ENCODE measurements around the gene TSHZ1. TPM values are rescaled to one million over a fixed set of nuclear protein-coding genes. Genes with fewer than 3 reads are reported as not detected.

The TSHZ1 gene
- total RNA-seq, 1 experiment from 2014 or later: 5.7 TPM

DNA sequence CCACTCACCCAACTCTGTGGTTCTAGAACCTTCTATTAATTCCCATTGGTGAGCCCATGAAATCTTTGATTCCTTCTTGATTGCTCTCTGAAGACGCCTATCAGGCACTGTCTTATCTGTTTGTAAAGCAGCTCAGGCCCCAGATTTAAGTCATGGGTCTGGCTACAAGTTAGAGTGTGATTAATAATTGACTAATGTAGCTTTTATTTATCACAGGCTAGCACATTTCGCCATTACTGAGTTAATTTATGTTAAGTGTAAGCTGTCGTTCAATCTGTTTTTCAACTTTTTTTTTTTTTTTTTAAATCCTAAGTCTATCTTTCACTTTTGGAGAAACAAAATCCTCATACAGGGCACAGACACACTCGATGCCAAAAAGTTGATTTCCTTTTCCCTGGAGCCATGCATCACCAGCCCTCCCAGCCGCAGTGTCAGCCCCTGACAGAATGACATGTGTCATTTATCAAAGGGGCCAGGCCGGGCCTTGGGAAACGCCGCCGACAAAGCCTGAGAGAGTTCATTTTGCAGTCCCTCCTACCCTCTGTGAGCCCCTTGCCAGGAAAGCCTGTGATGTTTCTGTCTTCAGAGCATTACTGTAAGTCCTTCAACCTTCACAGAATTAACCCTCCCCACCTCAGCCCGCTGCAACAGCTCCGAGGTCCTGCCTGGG lies 15.8 kb downstream of the TSHZ1 start:
- Histone ChIP-seq H3K79me2 (ENCODE audit: low read length) (no peaks in the 10 kb centered on the region), H3K4me2 (ENCODE audit: low read depth, low read length, poor library complexity, severe bottlenecking) (no peak overlapping the region), H3K9me3 (ENCODE audit: low read length) (no peaks in the 10 kb centered on the region), H3K27me3 (ENCODE audit: low read length) (no peaks in the 10 kb centered on the region), H2AFZ (ENCODE audit: low read length) (no peak overlapping the region), H3K4me3 (ENCODE audit: low read length) (no peak overlapping the region), H3K9me2 (replicated peaks; ENCODE audit: insufficient read depth, low read length) (no peaks in the 10 kb centered on the region), H3K36me3 (ENCODE audit: insufficient read depth, low read length) (no peaks in the 10 kb centered on the region), H3K9ac (ENCODE audit: low read length) (no peak overlapping the region), H4K20me1 (ENCODE audit: insufficient read depth, low read depth, low read length) (peaks cover 34% of the 10 kb centered on the region), H3K27ac (ENCODE audit: low read length) (no peak overlapping the region), H3K4me1 (ENCODE audit: low read length) (no peaks in the 10 kb centered on the region)
- DNase-seq: no peak

DNA sequence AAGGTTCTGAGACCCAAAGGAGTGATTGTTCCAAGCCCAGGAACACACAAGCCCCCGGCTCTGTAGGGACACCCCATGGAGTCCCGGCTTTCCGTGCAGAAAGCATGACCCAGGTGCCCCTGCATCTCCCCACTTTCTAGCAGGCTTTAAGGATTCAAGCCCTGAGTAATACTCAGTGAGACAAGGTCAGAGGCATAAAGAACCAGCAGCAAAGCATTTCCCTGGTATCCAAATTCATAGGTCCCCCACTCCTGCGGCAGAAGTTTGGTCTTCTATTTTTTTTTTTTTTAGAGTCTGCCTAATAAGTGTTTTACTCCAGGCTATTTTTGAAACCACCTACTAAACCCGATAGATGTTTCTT lies 16.3 kb downstream of the TSHZ1 start:
- no peak overlapping the region for H3K9ac ChIP-seq (ENCODE audit: low read length)

DNA sequence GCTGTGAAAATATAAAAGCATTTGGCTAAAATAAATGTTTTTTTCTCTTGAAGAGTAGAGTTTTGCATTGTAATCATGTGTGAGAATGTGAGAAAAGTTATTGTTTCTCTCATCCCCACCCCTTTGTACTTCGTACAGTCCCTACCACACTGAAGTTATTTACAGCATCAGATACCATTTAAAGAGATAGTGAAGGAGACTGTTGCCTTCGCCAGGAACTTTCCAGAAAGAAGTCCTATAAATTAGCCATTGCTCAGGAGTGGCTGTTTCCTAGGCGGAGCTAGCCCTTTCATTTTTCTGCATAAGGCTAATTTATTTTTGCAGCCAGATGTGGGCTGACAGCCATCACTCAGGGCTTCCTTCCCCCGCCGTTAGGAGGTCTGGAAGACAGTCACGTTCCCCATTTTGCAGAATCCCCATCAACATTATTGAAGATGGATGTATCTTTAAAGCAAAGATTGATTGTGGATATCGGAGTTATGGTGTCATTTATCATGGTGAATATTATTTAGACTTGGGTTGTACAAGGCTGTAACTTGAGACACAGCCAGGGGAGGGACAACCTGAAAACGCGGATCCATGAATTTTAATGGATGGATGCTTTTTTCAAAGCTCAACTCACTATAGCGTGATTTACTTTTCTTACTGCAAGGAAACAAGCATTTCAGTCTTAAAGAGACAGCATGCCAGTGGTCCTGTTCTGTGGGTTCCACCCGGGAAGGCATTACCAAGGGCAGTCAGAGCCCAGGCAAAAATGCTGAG lies 17.1 kb downstream of the TSHZ1 start:
- no peaks in the 10 kb centered on the region for H3K9me2 ChIP-seq (replicated peaks; ENCODE audit: insufficient read depth, low read length)

More for the DNA sequence above, 16.3 kb downstream of the TSHZ1 start:
- H4K20me1 ChIP-seq (ENCODE audit: insufficient read depth, low read depth, low read length): peaks cover 34% of the 10 kb centered on the region
- no peaks in the 10 kb centered on the region for H3K27me3 ChIP-seq (ENCODE audit: low read length)
- no peak overlapping the region for H3K4me2 ChIP-seq (ENCODE audit: low read depth, low read length, poor library complexity, severe bottlenecking)
- H3K79me2 ChIP-seq (ENCODE audit: low read length): no peaks in the 10 kb centered on the region
- no peak for DNase-seq
- H3K9me3 ChIP-seq (ENCODE audit: low read length): no peaks in the 10 kb centered on the region
- no peak overlapping the region for H3K27ac ChIP-seq (ENCODE audit: low read length)
- no peak overlapping the region for H2AFZ ChIP-seq (ENCODE audit: low read length)
- no peaks in the 10 kb centered on the region for H3K9me2 ChIP-seq (replicated peaks; ENCODE audit: insufficient read depth, low read length)
- no peaks in the 10 kb centered on the region for H3K36me3 ChIP-seq (ENCODE audit: insufficient read depth, low read length)
- H3K4me1 ChIP-seq (ENCODE audit: low read length): no peaks in the 10 kb centered on the region
- no peak overlapping the region for H3K4me3 ChIP-seq (ENCODE audit: low read length)

DNA sequence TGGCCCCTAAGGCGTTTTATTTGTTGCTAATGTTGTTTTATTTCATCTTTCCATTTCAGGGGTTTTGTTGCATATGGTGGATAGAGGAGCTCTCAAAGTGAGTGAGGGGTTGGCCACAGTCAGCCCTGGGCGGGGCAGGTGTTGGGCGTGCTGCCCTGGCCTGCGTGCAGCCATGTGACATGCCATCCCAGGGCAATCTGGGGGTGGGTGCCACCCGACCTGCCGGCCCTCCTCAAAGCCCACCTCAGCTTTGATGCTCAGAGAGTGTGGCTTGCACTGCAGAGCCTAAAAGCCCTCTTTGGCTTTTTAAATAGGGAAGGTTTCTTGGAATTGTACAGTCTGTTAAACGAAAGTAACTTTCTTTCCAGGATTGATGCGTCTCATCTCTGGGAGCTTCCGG lies 18.4 kb downstream of the TSHZ1 start:
- Histone ChIP-seq H3K79me2 (ENCODE audit: low read length) (no peaks in the 10 kb centered on the region), H2AFZ (ENCODE audit: low read length) (no peak overlapping the region), H3K4me1 (ENCODE audit: low read length) (no peaks in the 10 kb centered on the region), H3K4me2 (ENCODE audit: low read depth, low read length, poor library complexity, severe bottlenecking) (no peak overlapping the region), H3K36me3 (ENCODE audit: insufficient read depth, low read length) (no peaks in the 10 kb centered on the region), H4K20me1 (ENCODE audit: insufficient read depth, low read depth, low read length) (peaks cover 26% of the 10 kb centered on the region), H3K4me3 (ENCODE audit: low read length) (no peak overlapping the region), H3K9me2 (replicated peaks; ENCODE audit: insufficient read depth, low read length) (no peaks in the 10 kb centered on the region), H3K9ac (ENCODE audit: low read length) (no peak overlapping the region), H3K27me3 (ENCODE audit: low read length) (no peaks in the 10 kb centered on the region), H3K27ac (ENCODE audit: low read length) (no peak overlapping the region), H3K9me3 (ENCODE audit: low read length) (no peaks in the 10 kb centered on the region)
- no peak for DNase-seq

More for the DNA sequence above, 17.1 kb downstream of the TSHZ1 start:
- Histone ChIP-seq H3K36me3 (ENCODE audit: insufficient read depth, low read length) (no peaks in the 10 kb centered on the region), H2AFZ (ENCODE audit: low read length) (no peak overlapping the region), H3K4me2 (ENCODE audit: low read depth, low read length, poor library complexity, severe bottlenecking) (no peak overlapping the region), H3K4me1 (ENCODE audit: low read length) (no peaks in the 10 kb centered on the region), H3K27me3 (ENCODE audit: low read length) (no peaks in the 10 kb centered on the region), H3K79me2 (ENCODE audit: low read length) (no peaks in the 10 kb centered on the region), H3K9ac (ENCODE audit: low read length) (no peak overlapping the region), H4K20me1 (ENCODE audit: insufficient read depth, low read depth, low read length) (peaks cover 28% of the 10 kb centered on the region), H3K9me3 (ENCODE audit: low read length) (no peaks in the 10 kb centered on the region), H3K27ac (ENCODE audit: low read length) (no peak overlapping the region), H3K4me3 (ENCODE audit: low read length) (no peak overlapping the region)
- no peak for DNase-seq

DNA sequence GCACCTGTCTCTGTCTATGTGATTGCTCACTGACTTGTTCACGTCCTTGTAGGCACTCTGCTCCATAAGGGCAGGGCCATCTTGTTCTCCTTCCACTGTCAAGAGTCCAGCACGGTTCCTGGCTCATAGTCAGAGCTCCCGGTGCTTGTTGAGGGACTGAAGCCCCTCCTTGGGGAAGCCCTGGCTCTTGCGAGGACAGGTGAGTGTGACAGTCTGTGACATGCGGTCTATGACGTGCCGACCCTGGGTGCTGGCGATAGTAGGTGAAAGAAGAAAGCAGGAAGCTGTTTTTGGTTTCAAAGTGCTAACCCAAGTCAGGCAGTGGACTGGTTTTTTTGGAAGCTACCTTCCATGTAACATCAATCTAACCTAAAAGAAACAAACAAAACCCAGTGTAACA lies 18.8 kb downstream of the TSHZ1 start:
- no peak overlapping the region for H2AFZ ChIP-seq (ENCODE audit: low read length)
- no peaks in the 10 kb centered on the region for H3K27me3 ChIP-seq (ENCODE audit: low read length)
- H3K9me3 ChIP-seq (ENCODE audit: low read length): no peaks in the 10 kb centered on the region
- DNase-seq: no peak
- H3K4me3 ChIP-seq (ENCODE audit: low read length): no peak overlapping the region
- H3K4me2 ChIP-seq (ENCODE audit: low read depth, low read length, poor library complexity, severe bottlenecking): no peak overlapping the region
- no peak overlapping the region for H3K27ac ChIP-seq (ENCODE audit: low read length)
- no peaks in the 10 kb centered on the region for H3K36me3 ChIP-seq (ENCODE audit: insufficient read depth, low read length)
- H3K9ac ChIP-seq (ENCODE audit: low read length): no peak overlapping the region
- H3K9me2 ChIP-seq (replicated peaks; ENCODE audit: insufficient read depth, low read length): no peaks in the 10 kb centered on the region
- H3K79me2 ChIP-seq (ENCODE audit: low read length): no peaks in the 10 kb centered on the region
- no peaks in the 10 kb centered on the region for H3K4me1 ChIP-seq (ENCODE audit: low read length)
- H4K20me1 ChIP-seq (ENCODE audit: insufficient read depth, low read depth, low read length): peaks cover 22% of the 10 kb centered on the region

DNA sequence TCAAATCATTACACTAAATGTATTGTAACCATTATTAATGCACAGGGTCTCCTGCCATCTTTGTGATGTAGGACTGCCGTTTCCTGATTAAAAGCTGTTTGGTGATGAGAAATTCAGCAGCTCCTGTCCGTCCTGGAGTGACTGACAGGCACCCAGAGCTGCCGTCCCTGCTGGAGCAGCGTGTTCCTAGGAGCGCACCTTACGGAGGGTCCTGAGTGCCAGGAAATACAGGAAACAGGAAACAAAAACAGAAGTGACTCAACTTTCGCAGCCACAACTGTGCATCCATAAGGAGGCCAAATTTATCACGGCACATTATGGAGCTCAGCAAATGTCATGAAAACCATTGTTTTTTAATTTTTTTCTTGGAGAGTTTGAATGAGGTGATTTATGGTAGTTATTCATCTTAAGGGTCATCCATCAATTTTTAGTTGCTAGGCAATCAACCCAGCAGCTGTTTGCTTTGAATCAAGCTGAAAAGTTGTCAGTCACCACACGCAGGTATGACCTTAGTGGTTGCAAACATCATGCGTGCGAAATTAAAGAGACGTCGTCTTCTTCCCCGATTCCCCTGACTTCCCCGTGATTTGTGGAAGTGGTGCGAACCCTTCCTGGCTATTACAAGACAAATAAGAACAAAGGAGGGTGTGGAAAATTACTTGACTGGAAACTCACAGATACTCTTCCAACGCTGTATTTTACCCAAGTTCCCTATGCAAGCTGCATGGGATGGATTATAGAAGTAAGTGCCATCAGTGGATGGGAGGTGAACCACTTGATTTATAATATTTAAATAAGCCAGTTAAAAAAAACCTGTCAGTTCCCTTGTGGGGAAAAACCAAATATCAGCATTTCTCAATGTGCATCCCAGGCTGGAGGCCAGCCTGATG lies 19.8 kb downstream of the TSHZ1 start:
- no peaks in the 10 kb centered on the region for H3K9me2 ChIP-seq (replicated peaks; ENCODE audit: insufficient read depth, low read length)
- no peak overlapping the region for H3K9ac ChIP-seq (ENCODE audit: low read length)
- H3K4me2 ChIP-seq (ENCODE audit: low read depth, low read length, poor library complexity, severe bottlenecking): no peak overlapping the region
- no peaks in the 10 kb centered on the region for H3K27me3 ChIP-seq (ENCODE audit: low read length)
- no peaks in the 10 kb centered on the region for H3K4me1 ChIP-seq (ENCODE audit: low read length)
- H3K79me2 ChIP-seq (ENCODE audit: low read length): no peaks in the 10 kb centered on the region
- no peak overlapping the region for H2AFZ ChIP-seq (ENCODE audit: low read length)
- H3K27ac ChIP-seq (ENCODE audit: low read length): no peak overlapping the region
- H3K9me3 ChIP-seq (ENCODE audit: low read length): no peaks in the 10 kb centered on the region
- no peak for DNase-seq
- peaks cover 22% of the 10 kb centered on the region for H4K20me1 ChIP-seq (ENCODE audit: insufficient read depth, low read depth, low read length)
- H3K36me3 ChIP-seq (ENCODE audit: insufficient read depth, low read length): no peaks in the 10 kb centered on the region
- H3K4me3 ChIP-seq (ENCODE audit: low read length): no peak overlapping the region

DNA sequence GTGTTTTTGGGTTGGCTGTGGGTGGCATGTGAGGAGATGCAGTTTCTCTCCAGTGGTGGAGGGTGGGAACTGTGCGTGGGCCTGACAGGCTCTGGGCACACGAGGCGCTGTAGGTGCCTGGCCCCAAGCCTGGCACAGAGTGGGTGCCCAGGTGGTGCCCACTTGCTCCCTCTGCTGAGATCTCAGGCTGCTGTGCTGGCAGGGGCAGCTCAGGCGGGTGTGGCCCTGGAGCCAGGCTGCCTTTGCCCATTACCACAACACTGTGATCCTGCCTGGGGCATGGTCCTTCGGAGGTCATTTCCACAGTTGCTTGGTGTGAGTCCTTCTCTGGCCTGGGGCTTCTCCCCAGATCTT lies 20.4 kb downstream of the TSHZ1 start:
- no peaks in the 10 kb centered on the region for H3K4me1 ChIP-seq (ENCODE audit: low read length)
- H3K9ac ChIP-seq (ENCODE audit: low read length): no peak overlapping the region
- H3K27me3 ChIP-seq (ENCODE audit: low read length): no peaks in the 10 kb centered on the region
- H3K27ac ChIP-seq (ENCODE audit: low read length): no peak overlapping the region
- no peak overlapping the region for H3K4me3 ChIP-seq (ENCODE audit: low read length)
- peaks cover 22% of the 10 kb centered on the region for H4K20me1 ChIP-seq (ENCODE audit: insufficient read depth, low read depth, low read length)
- H2AFZ ChIP-seq (ENCODE audit: low read length): no peak overlapping the region
- H3K9me3 ChIP-seq (ENCODE audit: low read length): no peaks in the 10 kb centered on the region
- no peaks in the 10 kb centered on the region for H3K36me3 ChIP-seq (ENCODE audit: insufficient read depth, low read length)
- H3K4me2 ChIP-seq (ENCODE audit: low read depth, low read length, poor library complexity, severe bottlenecking): no peak overlapping the region
- DNase-seq: no peak
- H3K79me2 ChIP-seq (ENCODE audit: low read length): no peaks in the 10 kb centered on the region
- no peaks in the 10 kb centered on the region for H3K9me2 ChIP-seq (replicated peaks; ENCODE audit: insufficient read depth, low read length)

DNA sequence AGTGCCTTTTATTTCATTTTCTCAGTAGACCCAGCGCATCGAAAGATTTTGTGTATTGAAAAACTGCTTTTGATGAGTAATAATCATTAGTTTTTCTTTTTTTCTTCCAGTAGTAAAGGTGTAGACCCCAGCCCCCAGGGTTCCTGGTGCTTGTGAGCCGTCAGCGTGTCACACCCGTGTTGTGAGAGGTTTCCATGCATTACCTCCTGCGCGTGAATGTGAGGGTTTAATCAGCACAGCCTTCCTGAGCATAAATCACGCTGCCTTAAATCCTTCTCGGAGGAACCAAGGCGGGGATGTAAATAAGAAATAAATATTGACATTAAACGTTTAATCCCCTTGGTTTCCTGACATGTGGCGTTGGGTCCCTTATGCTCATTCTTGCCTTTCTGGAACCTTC lies 24.3 kb downstream of the TSHZ1 start:
- DNase-seq: no peak
- Histone ChIP-seq H3K9me3 (ENCODE audit: low read length) (no peaks in the 10 kb centered on the region), H3K36me3 (ENCODE audit: insufficient read depth, low read length) (no peaks in the 10 kb centered on the region), H2AFZ (ENCODE audit: low read length) (no peak overlapping the region), H3K27ac (ENCODE audit: low read length) (no peak overlapping the region), H3K4me3 (ENCODE audit: low read length) (no peak overlapping the region), H3K79me2 (ENCODE audit: low read length) (no peaks in the 10 kb centered on the region), H3K9ac (ENCODE audit: low read length) (no peak overlapping the region), H4K20me1 (ENCODE audit: insufficient read depth, low read depth, low read length) (peaks cover 4% of the 10 kb centered on the region), H3K4me2 (ENCODE audit: low read depth, low read length, poor library complexity, severe bottlenecking) (no peak overlapping the region), H3K27me3 (ENCODE audit: low read length) (no peaks in the 10 kb centered on the region), H3K9me2 (replicated peaks; ENCODE audit: insufficient read depth, low read length) (no peaks in the 10 kb centered on the region), H3K4me1 (ENCODE audit: low read length) (no peaks in the 10 kb centered on the region)

All from Karpas-422 (cell line).